H1 (cell line): ENCODE results near the gene CC2D2A. TPM values are rescaled to one million over a fixed set of nuclear protein-coding genes. Genes with fewer than 3 reads are reported as not detected.

Experiments used
- CTCF ChIA-PET: fragments of 300-600 bp; sonication (Branson Sonifier 250); formaldehyde crosslinking; loops from one replicate; lab custom pipeline; 2021; ENCODE audit not compliant: partially characterized antibody; lab: Charles Lee
- POLR2A ChIA-PET: fragments of 300-600 bp; sonication (Branson Sonifier 250); formaldehyde crosslinking; loops from one replicate; lab custom pipeline; 2021; ENCODE audit warnings: inconsistent platforms; ENCODE audit not compliant: partially characterized antibody; lab: Charles Lee
- DNase-seq, 2 experiments: peaks; one replicate each; pipeline versions ENCODE4 v3.0.0 to v3.0.0-alpha.2; 2010 to 2022; ENCODE audit warnings: low spot score in 2 of 2, low read depth in 1 of 2, mixed read lengths in 1 of 2
- FAIRE-seq: peaks from 2 replicates; lab custom pipeline; 2011; peaks lifted over from hg19 to GRCh38; lab: Jason Lieb, UNC
- H2AFZ ChIP-seq: 2 replicates; pipeline ENCODE4 v1.8.1; 2012; ENCODE audit warnings: low read length, inconsistent platforms
- H2AK5ac ChIP-seq: 2 replicates; pipeline ENCODE4 v1.6.1; 2013; ENCODE audit warnings: low read depth, low read length
- H2BK120ac ChIP-seq: replicated peaks from 2 replicates; pipeline ENCODE3; 2013; ENCODE audit warnings: low read depth, low read length, inconsistent platforms
- H2BK12ac ChIP-seq: 2 replicates; pipeline ENCODE4 v1.6.1; 2013; ENCODE audit warnings: low read depth, low read length
- H2BK15ac ChIP-seq: 2 replicates; pipeline ENCODE4 v1.6.1; 2013; ENCODE audit warnings: low read length
- H2BK20ac ChIP-seq: 2 replicates; pipeline ENCODE4 v1.6.1; 2013; ENCODE audit warnings: low read length
- H2BK5ac ChIP-seq: 2 replicates; pipeline ENCODE4 v1.6.1; 2013; ENCODE audit warnings: low read depth, low read length
- H3K14ac ChIP-seq: 2 replicates; pipeline ENCODE4 v1.6.1; 2013; ENCODE audit warnings: inconsistent platforms; ENCODE audit not compliant: insufficient read length
- H3K18ac ChIP-seq: 2 replicates; pipeline ENCODE4 v1.6.1; 2013; ENCODE audit warnings: low read length; ENCODE audit errors: extremely low read depth
- H3K23ac ChIP-seq: 2 replicates; pipeline ENCODE4 v1.6.1; 2013; ENCODE audit warnings: inconsistent platforms; ENCODE audit not compliant: insufficient read length
- H3K23me2 ChIP-seq: 2 replicates; pipeline ENCODE4 v1.6.1; 2013; ENCODE audit warnings: low read depth, low read length
- H3K27ac ChIP-seq: 2 replicates; pipeline ENCODE4 v1.6.1; 2011; ENCODE audit warnings: low read depth, low read length, inconsistent platforms
- H3K27me3 ChIP-seq, 4 experiments: replicated peaks in 1 of 4; 1 replicate in 1 of 4; 2 replicates in 3 of 4; pipeline versions ENCODE4 v1.6.1 to v1.8.1; 2011 to 2013; ENCODE audit warnings: low read length in 3 of 4, mild to moderate bottlenecking in 3 of 4, inconsistent platforms in 2 of 4, mixed read lengths in 2 of 4, moderate library complexity in 1 of 4; ENCODE audit not compliant: control insufficient read depth in 3 of 4, insufficient read depth in 3 of 4; ENCODE audit errors: extremely low read depth in 1 of 4
- H3K36me3 ChIP-seq, 4 experiments: 2 replicates each; pipeline versions ENCODE4 v1.6.1 to v1.8.1; 2011 to 2013; ENCODE audit warnings: mild to moderate bottlenecking in 4 of 4, low read length in 3 of 4, moderate library complexity in 2 of 4, control low read depth in 1 of 4, inconsistent platforms in 1 of 4; ENCODE audit not compliant: insufficient read depth in 4 of 4, control insufficient read depth in 2 of 4
- H3K4ac ChIP-seq: replicated peaks from 2 replicates; pipeline ENCODE3; 2013; ENCODE audit warnings: low read length, low read depth, mixed read lengths, inconsistent platforms; ENCODE audit not compliant: insufficient read length
- H3K4me1 ChIP-seq, 4 experiments: replicated peaks in 1 of 4; 1 replicate in 1 of 4; 2 replicates in 3 of 4; pipeline versions ENCODE4 v1.6.1 to v1.8.1; 2011 to 2013; ENCODE audit warnings: low read length in 3 of 4, inconsistent platforms in 2 of 4, mixed read lengths in 1 of 4; ENCODE audit not compliant: insufficient read depth in 4 of 4, control insufficient read depth in 3 of 4
- H3K4me2 ChIP-seq, 2 experiments: 2 replicates each; pipeline versions ENCODE4 v1.6.1 to v1.8.1; 2011 to 2013; ENCODE audit warnings: low read depth in 2 of 2, low read length in 2 of 2, control low read depth in 1 of 2, inconsistent platforms in 1 of 2, mild to moderate bottlenecking in 1 of 2; ENCODE audit not compliant: insufficient read depth in 1 of 2
- H3K4me3 ChIP-seq, 4 experiments: fragments of 200-600, 300-600 bp in 1 of 4; sonication (generic), shearing (Covaris generic), sonication (Bioruptor Twin) in 1 of 4; 2 replicates each; pipeline versions ENCODE4 v1.5.1 to v1.8.1; 2011 to 2016; ENCODE audit warnings: low read length in 4 of 4, low read depth in 3 of 4, control low read depth in 2 of 4, inconsistent platforms in 2 of 4, mild to moderate bottlenecking in 2 of 4, mixed read lengths in 1 of 4, moderate library complexity in 1 of 4; ENCODE audit not compliant: insufficient read depth in 2 of 4; ENCODE audit errors: extremely low read depth in 1 of 4
- H3K56ac ChIP-seq: replicated peaks from 2 replicates; pipeline ENCODE3; 2013; ENCODE audit warnings: low read depth, mild to moderate bottlenecking, mixed read lengths, low read length, inconsistent platforms; ENCODE audit not compliant: insufficient read length
- H3K79me1 ChIP-seq: 2 replicates; pipeline ENCODE4 v1.6.1; 2013; ENCODE audit warnings: low read depth, low read length, control low read depth
- H3K79me2 ChIP-seq, 2 experiments: 2 replicates each; pipeline versions ENCODE4 v1.6.1 to v1.8.1; 2012 to 2013; ENCODE audit warnings: low read length in 2 of 2, mild to moderate bottlenecking in 2 of 2, inconsistent platforms in 1 of 2; ENCODE audit not compliant: insufficient read depth in 2 of 2, control insufficient read depth in 1 of 2
- H3K9ac ChIP-seq, 4 experiments: replicated peaks in 1 of 4; 1 replicate in 1 of 4; 2 replicates in 3 of 4; pipeline versions ENCODE4 v1.6.1 to v1.8.1; 2011 to 2013; ENCODE audit warnings: low read depth in 3 of 4, low read length in 3 of 4, control low read depth in 2 of 4, mild to moderate bottlenecking in 2 of 4, moderate library complexity in 2 of 4, inconsistent platforms in 1 of 4; ENCODE audit errors: extremely low read depth in 1 of 4
- H3K9me3 ChIP-seq, 2 experiments: 2 replicates each; pipeline versions ENCODE4 v1.6.1 to v1.8.1; 2012 to 2013; ENCODE audit warnings: mild to moderate bottlenecking in 2 of 2, moderate library complexity in 2 of 2, control low read depth in 1 of 2, inconsistent platforms in 1 of 2, low read depth in 1 of 2, low read length in 1 of 2, mixed read lengths in 1 of 2; ENCODE audit not compliant: insufficient read depth in 2 of 2
- H4K20me1 ChIP-seq, 2 experiments: replicated peaks in 1 of 2; 2 replicates each; pipeline versions ENCODE3 to v1.8.1; 2011 to 2013; ENCODE audit warnings: inconsistent platforms in 2 of 2, low read length in 2 of 2, mild to moderate bottlenecking in 1 of 2; ENCODE audit not compliant: insufficient read depth in 2 of 2, control insufficient read depth in 1 of 2
- H4K5ac ChIP-seq: 2 replicates; pipeline ENCODE4 v1.6.1; 2013; ENCODE audit warnings: low read length, low read depth, mixed read lengths, inconsistent platforms; ENCODE audit not compliant: insufficient read length
- H4K8ac ChIP-seq: 2 replicates; pipeline ENCODE4 v1.8.0; 2013; ENCODE audit warnings: mild to moderate bottlenecking, moderate library complexity, low read length, inconsistent platforms; ENCODE audit not compliant: insufficient read depth; ENCODE audit errors: extremely low read depth
- H4K91ac ChIP-seq: replicated peaks from 2 replicates; pipeline ENCODE3; 2013; ENCODE audit warnings: low read length, mixed read lengths, inconsistent platforms; ENCODE audit not compliant: insufficient read length
- EGR1 ChIP-seq: IDR thresholded peaks from 2 replicates; pipeline ENCODE4 v1.6.1; 2011; ENCODE audit warnings: low read depth, low read length, borderline replicate concordance
- EZH2 ChIP-seq: fragments of 200-600 bp; sonication (generic); IDR thresholded peaks from 2 replicates; pipeline ENCODE4 v1.7.1; 2012; ENCODE audit warnings: low read depth, mild to moderate bottlenecking, moderate library complexity, low read length, inconsistent platforms; ENCODE audit not compliant: severe bottlenecking
- HDAC6 ChIP-seq: IDR thresholded peaks from one replicate; pipeline ENCODE4 v1.7.1; 2012; ENCODE audit warnings: low read depth, mild to moderate bottlenecking, inconsistent platforms, low read length, moderate library complexity
- KDM1A ChIP-seq: fragments of 200-600, 300-600 bp; sonication (generic); IDR thresholded peaks from 2 replicates; pipeline ENCODE4 v1.7.1; 2016; ENCODE audit warnings: mild to moderate bottlenecking, low read length, borderline replicate concordance
- SUZ12 ChIP-seq: fragments of 200-600 bp; sonication (generic); IDR thresholded peaks from 2 replicates; pipeline ENCODE4 v1.6.1; 2012; ENCODE audit warnings: mild to moderate bottlenecking, inconsistent platforms, low read length, moderate library complexity, mixed read lengths
- TAF7 ChIP-seq: optimal IDR thresholded peaks from 2 replicates; pipeline ENCODE3; 2011; ENCODE audit warnings: low read depth, mild to moderate bottlenecking, inconsistent platforms, low read length, moderate library complexity, borderline replicate concordance
- WGBS, 2 experiments: shearing (Covaris generic) in 1 of 2; methylation state at CpG; one replicate each; pipeline versions ENCODE4 v1.1.6 to v1.1.7; 2013 to 2015; ENCODE audit warnings: low lambda C conversion rate in 2 of 2, mixed read lengths in 2 of 2, inconsistent platforms in 1 of 2, low coverage in 1 of 2, missing lambda C conversion rate in 1 of 2; ENCODE audit not compliant: insufficient replicate concordance in 2 of 2, insufficient coverage in 1 of 2, insufficient read length in 1 of 2; ENCODE audit errors: extremely low coverage in 1 of 2, missing lambda C conversion rate in 1 of 2; 5-methylcytosine and 5-hydroxymethylcytosine counted together
- polyA plus RNA-seq, 7 experiments: library from polyadenylated mRNA; depleted of rRNA in 3 of 7; stranded (reverse) in 5 of 7; unstranded in 2 of 7; fragments of >200 nt in 5 of 7; fragments of 200-250 nt in 2 of 7; gene quantifications; 1 replicate in 5 of 7; 2 replicates in 1 of 7; 4 replicates in 1 of 7; pipeline versions ENCODE4 v1.2.1 to v1.2.3, GENCODE V29; 2011 to 2013; ENCODE audit warnings: missing spikeins in 2 of 7, mixed read lengths in 2 of 7
- total RNA-seq: library from RNA; stranded (reverse); fragmentation: NEBNext Ultra II Directional; extraction: Animal tissue kit (Norgen Biotek cat#: 25700); gene quantifications from 2 replicates; pipeline ENCODE4 v1.2.1, GENCODE V29; 2021
- TF ChIP-seq, protein P1 (sequence below): IDR thresholded peaks from 2 replicates; pipeline ENCODE4 v1.6.1; 2012; ENCODE audit warnings: inconsistent platforms
- TF ChIP-seq, protein P2 (sequence below): IDR thresholded peaks from 2 replicates; pipeline ENCODE4 v1.6.1; 2012; ENCODE audit warnings: low read length, inconsistent platforms

CC2D2A gene
- total and polyA plus RNA-seq, 2 of the 8 experiments (the other 6 are each of a cell fraction or from before 2014, with no cell fraction given) = 11.0 to 12.2 TPM

DNA sequence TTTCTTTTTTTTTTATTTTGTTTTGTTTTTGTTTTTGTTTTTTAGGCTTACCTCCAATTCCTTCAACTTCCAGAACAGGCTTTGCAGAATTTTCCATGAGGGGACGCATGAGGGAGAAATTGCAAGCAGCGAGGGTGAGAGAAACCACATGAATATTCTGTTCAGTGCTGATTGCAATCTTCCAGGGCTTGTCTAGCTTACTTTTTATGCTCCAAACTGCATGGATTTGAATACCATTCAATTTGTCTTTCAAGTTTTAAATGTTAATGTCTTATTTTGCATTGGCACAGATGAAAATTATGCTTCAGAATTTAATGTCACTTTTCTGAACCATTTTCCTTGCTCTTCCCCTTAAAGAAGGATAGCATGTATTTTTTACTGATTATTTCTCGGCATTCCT, 32.7 kb downstream of the CC2D2A start:
- no peak overlapping the region for H3K4me2 ChIP-seq
- POLR2A ChIA-PET = no interaction called here
- no peaks in the 10 kb centered on the region for H3K23me2 ChIP-seq
- CTCF ChIA-PET = interaction anchor here (0.7 kb wide), 1 partner anchor 83 kb away, joined by 4 read pairs; no protein-coding TSS in a partner anchor
- H3K27ac ChIP-seq = no peak overlapping the region
- no peak overlapping the region for H3K18ac ChIP-seq
- no peak overlapping the region for H3K23ac ChIP-seq
- H2AFZ ChIP-seq = no peak overlapping the region
- FAIRE-seq = no peak
- H3K4me1 ChIP-seq = peaks cover 0 to 3% (median 1%) of the 10 kb centered on the region in 4 experiments; a peak in 1 of 7 replicates
- H3K27me3 ChIP-seq = no peaks in the 10 kb centered on the region
- DNase-seq = no peak
- WGBS, 2 experiments = 79% methylated on average over 3 of the region's 3 CpGs; no CpG with 5 or more reads in 1 of the 2 experiments
- H4K8ac ChIP-seq = no peak overlapping the region
- H2BK20ac ChIP-seq = no peak overlapping the region
- H3K79me2 ChIP-seq = no peaks in the 10 kb centered on the region
- no peak overlapping the region for H3K14ac ChIP-seq
- H3K4me3 ChIP-seq = no peak overlapping the region
- no peaks in the 10 kb centered on the region for H3K36me3 ChIP-seq
- H4K5ac ChIP-seq = no peak overlapping the region
- no peak overlapping the region for H2BK12ac ChIP-seq
- H2BK5ac ChIP-seq = no peak overlapping the region
- H3K9me3 ChIP-seq = no peaks in the 10 kb centered on the region
- H3K56ac ChIP-seq = no peak overlapping the region
- no peak overlapping the region for H4K91ac ChIP-seq
- H2BK120ac ChIP-seq = no peak overlapping the region
- no peak overlapping the region for H3K9ac ChIP-seq
- no peaks in the 10 kb centered on the region for H3K79me1 ChIP-seq
- H3K4ac ChIP-seq = no peak overlapping the region
- no peak overlapping the region for H2BK15ac ChIP-seq
- no peak overlapping the region for H2AK5ac ChIP-seq
- no peaks in the 10 kb centered on the region for H4K20me1 ChIP-seq
- TF ChIP-seq HDAC6 (no peak), SUZ12 (no peak), EZH2 (no peak), TAF7 (no peak), EGR1 (no peak), KDM1A (no peak)
- TF ChIP-seq, protein P1, sequence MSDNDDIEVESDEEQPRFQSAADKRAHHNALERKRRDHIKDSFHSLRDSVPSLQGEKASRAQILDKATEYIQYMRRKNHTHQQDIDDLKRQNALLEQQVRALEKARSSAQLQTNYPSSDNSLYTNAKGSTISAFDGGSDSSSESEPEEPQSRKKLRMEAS = no peak
- TF ChIP-seq, protein P2, sequence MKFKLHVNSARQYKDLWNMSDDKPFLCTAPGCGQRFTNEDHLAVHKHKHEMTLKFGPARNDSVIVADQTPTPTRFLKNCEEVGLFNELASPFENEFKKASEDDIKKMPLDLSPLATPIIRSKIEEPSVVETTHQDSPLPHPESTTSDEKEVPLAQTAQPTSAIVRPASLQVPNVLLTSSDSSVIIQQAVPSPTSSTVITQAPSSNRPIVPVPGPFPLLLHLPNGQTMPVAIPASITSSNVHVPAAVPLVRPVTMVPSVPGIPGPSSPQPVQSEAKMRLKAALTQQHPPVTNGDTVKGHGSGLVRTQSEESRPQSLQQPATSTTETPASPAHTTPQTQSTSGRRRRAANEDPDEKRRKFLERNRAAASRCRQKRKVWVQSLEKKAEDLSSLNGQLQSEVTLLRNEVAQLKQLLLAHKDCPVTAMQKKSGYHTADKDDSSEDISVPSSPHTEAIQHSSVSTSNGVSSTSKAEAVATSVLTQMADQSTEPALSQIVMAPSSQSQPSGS = no peak
